CD4-positive, alpha-beta T cell treated with Interleukin-6 at 100 ng/mL for 8 hours (primary cell): ENCODE results near the gene PLIN5.

Experiments used
- DNase-seq: peaks from one replicate; pipeline ENCODE4 v3.0.0-alpha.2; 2020; ENCODE audit warnings: mixed read lengths, low spot score

Gene PLIN5, protein sequence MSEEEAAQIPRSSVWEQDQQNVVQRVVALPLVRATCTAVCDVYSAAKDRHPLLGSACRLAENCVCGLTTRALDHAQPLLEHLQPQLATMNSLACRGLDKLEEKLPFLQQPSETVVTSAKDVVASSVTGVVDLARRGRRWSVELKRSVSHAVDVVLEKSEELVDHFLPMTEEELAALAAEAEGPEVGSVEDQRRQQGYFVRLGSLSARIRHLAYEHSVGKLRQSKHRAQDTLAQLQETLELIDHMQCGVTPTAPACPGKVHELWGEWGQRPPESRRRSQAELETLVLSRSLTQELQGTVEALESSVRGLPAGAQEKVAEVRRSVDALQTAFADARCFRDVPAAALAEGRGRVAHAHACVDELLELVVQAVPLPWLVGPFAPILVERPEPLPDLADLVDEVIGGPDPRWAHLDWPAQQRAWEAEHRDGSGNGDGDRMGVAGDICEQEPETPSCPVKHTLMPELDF

GRCh38 chr19:4534836-4535658 lies at the start of gene PLIN5:
Gene PLIN5 (minus strand): TSS chr19:4535224. CDS start chr19:4534074, 1,150 bp downstream.
- DNase-seq = no peak

DNA sequence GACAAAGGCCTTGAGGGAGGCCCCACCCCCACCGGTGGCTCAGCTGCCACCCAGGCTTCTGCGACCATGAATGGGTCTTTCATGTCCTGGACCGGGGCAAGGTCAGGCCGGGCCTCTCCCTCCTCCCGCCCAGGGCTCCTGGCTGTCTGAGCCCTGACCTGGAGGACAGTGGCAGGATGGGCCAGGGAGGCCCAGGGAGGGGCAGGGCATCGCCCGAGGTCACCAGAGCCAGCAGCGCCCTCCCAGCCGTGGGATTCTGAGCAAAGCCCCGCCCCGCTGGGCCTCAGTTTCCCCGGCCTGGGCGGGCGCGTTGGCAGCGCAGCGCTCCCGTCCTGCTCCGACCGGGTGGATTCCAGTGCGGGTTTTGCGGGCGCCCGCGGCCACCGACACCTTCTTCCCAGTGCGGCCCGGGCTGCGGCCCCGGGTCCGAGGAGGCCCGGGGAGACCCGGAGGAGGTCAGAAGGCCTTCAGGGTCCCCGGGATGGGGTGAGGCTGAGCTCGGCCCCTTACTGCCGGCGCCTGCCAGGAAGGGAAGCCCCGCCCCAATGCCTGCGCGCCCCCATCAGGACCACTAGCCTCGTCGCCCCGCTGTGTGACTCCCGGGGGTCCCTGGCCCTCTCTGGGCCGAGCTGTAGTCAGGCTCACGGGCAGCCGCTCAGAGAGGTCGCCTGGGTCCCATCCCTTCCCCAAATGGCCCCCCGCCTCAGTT lies 49.1 kb upstream of the PLIN5 start:
- no peak for DNase-seq

DNA sequence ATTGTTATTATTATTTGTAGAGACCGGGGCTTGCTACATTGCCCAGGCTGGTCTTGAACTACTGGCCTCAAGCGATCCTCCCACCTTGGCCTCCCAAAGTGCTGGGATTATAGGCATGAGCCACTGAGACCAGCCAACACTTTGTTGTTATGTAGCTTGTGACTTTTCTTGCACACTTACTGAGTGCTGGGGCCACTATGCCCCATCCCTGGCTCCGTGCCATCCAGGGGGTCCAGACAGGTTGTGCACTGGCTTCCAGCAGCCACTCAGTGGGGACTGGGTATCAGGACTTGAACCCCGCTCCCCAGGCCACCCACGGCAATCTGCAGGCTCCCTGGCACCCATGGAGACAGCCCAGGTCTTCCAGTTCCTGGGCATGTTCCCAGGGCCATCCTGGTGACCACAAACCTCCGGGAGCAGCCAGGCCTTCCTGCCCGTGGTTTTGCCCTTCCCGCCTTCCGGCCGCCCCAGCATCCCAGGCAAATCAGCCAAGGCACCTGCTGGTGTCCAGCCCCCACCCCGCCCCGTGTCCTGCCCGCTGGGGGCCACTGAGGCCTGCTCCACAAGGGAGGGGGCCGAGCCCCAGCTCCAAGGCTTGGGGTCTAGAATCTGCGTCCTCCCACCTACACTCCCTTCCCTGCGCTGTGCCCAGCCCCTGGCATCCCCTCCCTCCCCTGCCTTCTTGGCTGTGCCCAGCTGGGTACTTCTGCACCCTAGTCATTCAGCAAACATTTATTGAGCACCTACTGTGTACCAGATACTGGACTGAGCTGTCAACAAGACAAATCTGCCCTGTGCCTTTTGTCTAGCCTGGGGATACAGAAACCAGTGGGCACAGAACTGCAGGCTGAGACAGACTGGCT lies 48.2 kb upstream of the PLIN5 start:
- no peak for DNase-seq

DNA sequence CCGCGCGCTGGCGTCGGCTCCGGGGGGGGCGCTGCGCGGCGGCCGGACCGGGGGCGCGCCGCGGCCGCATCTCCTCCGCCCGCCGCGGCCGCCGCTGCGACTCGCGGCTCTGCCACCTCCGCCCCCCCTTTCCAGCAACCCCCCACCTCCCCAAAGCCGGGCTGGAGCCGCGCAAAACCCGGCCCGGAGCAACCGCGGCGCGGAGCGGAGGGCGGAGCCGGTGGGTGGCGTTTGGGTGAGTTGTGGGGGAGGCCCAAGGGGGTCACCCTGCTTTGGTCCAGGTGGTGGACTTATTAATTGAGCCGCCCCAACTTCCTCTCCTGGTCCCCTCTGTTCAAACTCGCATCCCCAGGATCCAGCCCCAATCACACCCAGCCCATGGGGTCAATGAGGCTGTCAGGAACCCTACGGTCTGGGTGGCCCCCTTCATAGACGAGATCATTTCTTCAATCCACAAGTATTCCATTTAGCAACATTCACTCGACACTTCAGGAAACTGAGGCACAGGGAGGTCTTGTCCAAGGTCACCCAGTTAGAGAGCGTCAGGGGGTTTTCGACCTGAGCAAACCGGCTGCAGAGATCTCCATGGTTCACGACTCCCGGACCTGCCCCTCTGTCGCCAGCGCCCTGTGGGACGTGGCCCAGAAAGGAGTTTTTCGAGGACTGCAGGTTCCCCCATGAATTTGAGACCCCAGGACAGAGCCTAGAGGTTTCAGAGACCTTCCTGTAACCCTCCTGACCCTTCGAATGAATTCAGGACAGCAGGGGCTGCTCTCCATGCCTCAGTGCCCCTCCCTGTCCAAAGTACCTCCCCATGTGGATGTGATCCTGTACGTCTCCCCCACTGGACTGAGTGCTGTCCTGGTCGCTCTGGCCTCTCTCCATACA lies 46.9 kb upstream of the PLIN5 start:
- DNase-seq = no peak

DNA sequence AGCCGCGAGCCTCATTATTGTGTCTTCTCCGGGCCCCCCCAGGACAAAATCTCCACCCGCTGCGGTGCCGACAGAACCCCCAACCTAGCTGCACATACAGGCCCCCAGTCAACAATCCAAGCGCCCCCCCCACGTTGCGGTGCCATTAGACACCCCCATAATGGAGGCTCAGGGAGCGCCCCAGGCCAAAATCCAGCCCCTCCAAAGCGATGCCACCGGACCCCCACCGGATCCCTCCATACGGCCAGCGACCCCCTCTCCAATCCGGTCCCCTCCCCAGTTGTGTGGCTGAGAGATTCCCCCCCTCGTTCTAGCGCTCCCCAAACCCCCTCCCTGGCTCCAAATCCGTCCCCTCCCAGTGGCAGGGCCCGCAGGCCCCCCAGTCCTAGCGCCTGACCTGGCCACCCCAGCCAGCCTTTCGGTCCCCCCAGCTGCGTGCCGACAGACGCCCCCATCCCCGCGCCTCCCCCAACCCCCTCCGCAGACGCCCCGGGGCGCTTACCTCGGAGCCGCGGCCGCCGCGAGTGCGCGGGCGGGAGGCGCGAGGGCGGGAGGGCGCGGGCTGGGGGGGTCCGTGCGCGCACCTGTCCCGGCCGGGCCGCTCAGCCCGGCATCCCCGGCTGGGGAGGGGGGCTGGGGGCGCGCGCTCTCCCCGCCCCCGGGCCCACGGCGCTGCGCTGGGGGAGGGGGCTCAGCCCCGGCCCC lies 46.1 kb upstream of the PLIN5 start:
- DNase-seq = no peak

GRCh38 chr19:4580021-4580901 lies 45.2 kb upstream of the PLIN5 start:
- DNase-seq = no peak

GRCh38 chr19:4579389-4579788 lies 44.4 kb upstream of the PLIN5 start:
- no peak for DNase-seq

DNA sequence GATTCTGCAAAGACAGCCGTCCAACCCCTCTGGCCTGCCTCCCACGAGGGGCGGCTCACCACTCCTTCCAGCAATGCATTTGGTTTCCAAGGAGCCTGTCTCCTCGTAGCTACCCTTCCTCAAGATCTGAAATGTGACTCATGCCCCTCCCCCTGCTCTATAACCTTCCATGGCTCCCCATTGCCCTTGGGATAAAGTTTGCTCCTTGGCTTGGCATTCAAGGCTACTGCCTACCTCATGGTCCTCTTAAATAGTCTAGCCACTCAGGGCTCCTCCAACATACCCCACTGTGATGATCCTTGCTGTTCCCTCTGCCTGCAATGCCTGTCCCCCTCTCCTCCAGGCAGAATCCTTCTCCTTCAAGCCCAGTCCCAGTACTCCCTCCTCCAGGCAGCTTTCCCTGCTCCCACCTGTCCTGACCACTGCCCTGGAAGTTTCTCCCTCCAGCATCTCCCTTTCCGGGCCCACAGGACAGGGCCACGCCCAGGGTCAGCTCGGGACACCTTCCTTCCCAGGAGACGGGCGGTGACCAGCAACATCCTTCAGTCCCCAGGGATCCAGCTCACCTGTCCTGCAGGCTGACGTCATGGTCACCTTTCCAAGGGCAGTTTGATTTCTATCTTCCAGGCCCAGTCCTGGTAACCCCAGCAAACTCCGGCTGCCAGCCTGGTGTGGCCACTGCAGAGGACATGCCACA lies 43.7 kb upstream of the PLIN5 start:
- no peak for DNase-seq

- DNase-seq = no peak
Observed at GRCh38 chr19:4577020-4577782, 42.2 kb upstream of the PLIN5 start.

DNA sequence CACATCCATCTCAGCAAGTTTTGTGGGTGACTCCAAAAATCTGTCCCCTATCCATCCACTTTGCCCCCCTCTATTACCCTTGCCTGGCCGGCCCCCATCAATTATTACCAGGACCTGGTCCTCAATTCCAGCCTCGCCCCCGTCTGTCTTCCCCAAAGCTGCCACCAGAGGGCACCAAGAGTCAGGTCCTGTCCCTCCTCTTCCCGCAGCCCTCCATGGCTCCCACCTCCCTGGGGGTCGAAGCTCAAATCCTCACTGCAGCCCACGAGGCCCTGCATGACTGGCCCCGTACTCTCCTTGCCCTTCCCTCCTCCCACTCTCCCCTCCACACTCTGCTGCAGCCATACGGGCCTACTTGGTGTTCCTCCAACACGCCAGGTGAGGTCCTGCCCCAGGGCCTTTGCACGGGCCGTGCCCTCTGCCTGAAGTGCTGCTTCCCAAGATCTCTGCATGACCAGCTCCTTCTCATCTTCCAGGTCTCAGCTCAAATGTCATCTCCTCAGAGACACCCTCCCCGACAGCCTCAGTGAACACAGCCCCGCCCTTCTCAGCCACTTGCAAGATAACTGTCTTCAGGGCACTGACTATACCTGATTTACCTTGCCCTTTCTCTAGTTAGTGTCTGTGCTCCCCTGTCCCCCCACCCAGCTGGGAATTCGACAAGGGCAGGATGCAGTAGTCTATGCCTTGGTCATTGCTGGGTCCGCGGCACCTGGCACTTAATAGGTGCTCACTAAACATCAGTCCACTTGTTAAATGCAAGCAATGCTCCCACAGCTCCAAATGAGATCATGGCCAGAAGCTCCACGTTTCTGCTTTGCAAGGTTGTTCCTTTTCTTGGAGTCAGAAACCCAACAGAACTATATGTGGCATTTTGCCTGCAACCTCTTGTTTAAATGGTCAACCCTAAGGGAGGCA lies 41.3 kb upstream of the PLIN5 start:
- DNase-seq = peak; percentile 42

- DNase-seq = no peak
Observed at GRCh38 chr19:4575267-4576015, 40.4 kb upstream of the PLIN5 start.

GRCh38 chr19:4573682-4574081 lies 38.7 kb upstream of the PLIN5 start:
- DNase-seq = no peak

GRCh38 chr19:4571305-4571917 lies 36.4 kb upstream of the PLIN5 start:
- DNase-seq = no peak

- no peak for DNase-seq
Observed at GRCh38 chr19:4570916-4571304, 35.9 kb upstream of the PLIN5 start.

DNA sequence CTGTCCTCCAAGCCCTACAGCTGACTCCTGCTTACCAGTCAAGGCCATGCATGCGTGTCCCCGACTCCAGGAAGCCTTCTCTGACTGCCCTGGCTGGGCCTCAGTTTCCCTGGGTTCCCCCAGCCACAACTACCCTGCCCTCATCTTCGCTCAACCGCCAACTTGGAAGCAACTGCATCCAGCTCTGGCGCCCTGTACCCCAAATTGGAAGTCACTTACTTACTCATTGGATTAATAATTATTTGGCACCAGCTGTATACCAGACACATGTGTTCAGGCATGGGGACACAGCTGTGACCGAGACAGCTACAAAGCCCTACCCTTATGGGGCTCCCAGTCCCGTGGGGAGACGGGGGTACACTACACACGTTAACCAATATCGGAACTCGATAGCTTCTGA lies 35.4 kb upstream of the PLIN5 start:
- DNase-seq = no peak
